HL-60 (cell line): ENCODE measurements around the gene CPS1.

Source experiments
- DNase-seq, 2 experiments: peaks; one replicate each; pipeline ENCODE4 v3.0.0-alpha.2; 2010 to 2020; ENCODE audit warnings: low read depth in 1 of 2, low spot score in 1 of 2
- H3K27ac ChIP-seq: fragments of 250-450 bp; sonication (Bioruptor Pico); replicated peaks from 2 replicates; pipeline ENCODE4 v1.5.1; 2020; ENCODE audit warnings: mild to moderate bottlenecking, moderate library complexity
- H3K27me3 ChIP-seq: fragments of 250-450 bp; sonication (Bioruptor Pico); 2 replicates; pipeline ENCODE4 v1.5.1; 2021; ENCODE audit warnings: mild to moderate bottlenecking, moderate library complexity; ENCODE audit not compliant: insufficient read depth, poor library complexity, severe bottlenecking
- H3K4me3 ChIP-seq: replicated peaks from 2 replicates; pipeline ENCODE4 v1.5.1; 2011; ENCODE audit warnings: mild to moderate bottlenecking, control low read depth, low read length; ENCODE audit not compliant: insufficient read depth
- GABPA ChIP-seq: IDR thresholded peaks from 2 replicates; pipeline ENCODE4 v1.6.1; 2012; ENCODE audit warnings: low read depth
- POLR2AphosphoS5 ChIP-seq: IDR thresholded peaks from 2 replicates; pipeline ENCODE4 v1.6.1; 2012; ENCODE audit warnings: low read depth
- SPI1 ChIP-seq: IDR thresholded peaks from 2 replicates; pipeline ENCODE4 v1.6.1; 2012; ENCODE audit warnings: low read depth, mild to moderate bottlenecking, borderline replicate concordance
- TF ChIP-seq, protein P1 (sequence below): IDR thresholded peaks from one replicate; pipeline ENCODE4 v1.5.1; 2011; ENCODE audit warnings: low read length, control low read depth, inconsistent platforms; ENCODE audit not compliant: insufficient read depth
- TF ChIP-seq, protein P2 (sequence below): IDR thresholded peaks from 2 replicates; pipeline ENCODE4 v1.6.1; 2012; ENCODE audit warnings: low read depth; ENCODE audit not compliant: insufficient replicate concordance

CPS1 gene

DNA sequence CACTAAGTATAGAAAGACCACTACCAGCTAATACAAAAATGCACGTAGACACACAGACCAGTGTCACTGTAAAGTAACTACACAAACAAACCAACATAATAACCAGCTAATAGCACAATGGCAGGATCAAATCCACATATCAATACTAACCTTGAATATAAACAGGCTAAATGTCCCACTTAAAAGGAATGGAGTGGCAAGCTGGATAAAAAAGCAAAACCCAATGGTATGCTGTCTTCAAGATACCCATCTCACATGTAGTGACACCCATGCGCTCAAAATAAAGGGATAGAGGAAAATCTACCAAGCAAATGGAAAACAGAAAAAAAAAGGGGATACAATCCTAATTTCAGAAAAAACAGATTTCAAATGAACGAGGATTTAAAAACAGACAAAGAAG lies 41.8 kb downstream of the CPS1 start:
- Histone ChIP-seq H3K27ac (no peak overlapping the region), H3K27me3 (no peaks in the 10 kb centered on the region), H3K4me3 (no peak overlapping the region)
- no peak for TF ChIP-seq POLR2AphosphoS5
- no peak for TF ChIP-seq GABPA
- TF ChIP-seq, protein P1, sequence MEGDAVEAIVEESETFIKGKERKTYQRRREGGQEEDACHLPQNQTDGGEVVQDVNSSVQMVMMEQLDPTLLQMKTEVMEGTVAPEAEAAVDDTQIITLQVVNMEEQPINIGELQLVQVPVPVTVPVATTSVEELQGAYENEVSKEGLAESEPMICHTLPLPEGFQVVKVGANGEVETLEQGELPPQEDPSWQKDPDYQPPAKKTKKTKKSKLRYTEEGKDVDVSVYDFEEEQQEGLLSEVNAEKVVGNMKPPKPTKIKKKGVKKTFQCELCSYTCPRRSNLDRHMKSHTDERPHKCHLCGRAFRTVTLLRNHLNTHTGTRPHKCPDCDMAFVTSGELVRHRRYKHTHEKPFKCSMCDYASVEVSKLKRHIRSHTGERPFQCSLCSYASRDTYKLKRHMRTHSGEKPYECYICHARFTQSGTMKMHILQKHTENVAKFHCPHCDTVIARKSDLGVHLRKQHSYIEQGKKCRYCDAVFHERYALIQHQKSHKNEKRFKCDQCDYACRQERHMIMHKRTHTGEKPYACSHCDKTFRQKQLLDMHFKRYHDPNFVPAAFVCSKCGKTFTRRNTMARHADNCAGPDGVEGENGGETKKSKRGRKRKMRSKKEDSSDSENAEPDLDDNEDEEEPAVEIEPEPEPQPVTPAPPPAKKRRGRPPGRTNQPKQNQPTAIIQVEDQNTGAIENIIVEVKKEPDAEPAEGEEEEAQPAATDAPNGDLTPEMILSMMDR, result no peak
- no peak for TF ChIP-seq SPI1
- TF ChIP-seq, protein P2, sequence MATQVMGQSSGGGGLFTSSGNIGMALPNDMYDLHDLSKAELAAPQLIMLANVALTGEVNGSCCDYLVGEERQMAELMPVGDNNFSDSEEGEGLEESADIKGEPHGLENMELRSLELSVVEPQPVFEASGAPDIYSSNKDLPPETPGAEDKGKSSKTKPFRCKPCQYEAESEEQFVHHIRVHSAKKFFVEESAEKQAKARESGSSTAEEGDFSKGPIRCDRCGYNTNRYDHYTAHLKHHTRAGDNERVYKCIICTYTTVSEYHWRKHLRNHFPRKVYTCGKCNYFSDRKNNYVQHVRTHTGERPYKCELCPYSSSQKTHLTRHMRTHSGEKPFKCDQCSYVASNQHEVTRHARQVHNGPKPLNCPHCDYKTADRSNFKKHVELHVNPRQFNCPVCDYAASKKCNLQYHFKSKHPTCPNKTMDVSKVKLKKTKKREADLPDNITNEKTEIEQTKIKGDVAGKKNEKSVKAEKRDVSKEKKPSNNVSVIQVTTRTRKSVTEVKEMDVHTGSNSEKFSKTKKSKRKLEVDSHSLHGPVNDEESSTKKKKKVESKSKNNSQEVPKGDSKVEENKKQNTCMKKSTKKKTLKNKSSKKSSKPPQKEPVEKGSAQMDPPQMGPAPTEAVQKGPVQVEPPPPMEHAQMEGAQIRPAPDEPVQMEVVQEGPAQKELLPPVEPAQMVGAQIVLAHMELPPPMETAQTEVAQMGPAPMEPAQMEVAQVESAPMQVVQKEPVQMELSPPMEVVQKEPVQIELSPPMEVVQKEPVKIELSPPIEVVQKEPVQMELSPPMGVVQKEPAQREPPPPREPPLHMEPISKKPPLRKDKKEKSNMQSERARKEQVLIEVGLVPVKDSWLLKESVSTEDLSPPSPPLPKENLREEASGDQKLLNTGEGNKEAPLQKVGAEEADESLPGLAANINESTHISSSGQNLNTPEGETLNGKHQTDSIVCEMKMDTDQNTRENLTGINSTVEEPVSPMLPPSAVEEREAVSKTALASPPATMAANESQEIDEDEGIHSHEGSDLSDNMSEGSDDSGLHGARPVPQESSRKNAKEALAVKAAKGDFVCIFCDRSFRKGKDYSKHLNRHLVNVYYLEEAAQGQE, result no peak
- no peak for DNase-seq

DNA sequence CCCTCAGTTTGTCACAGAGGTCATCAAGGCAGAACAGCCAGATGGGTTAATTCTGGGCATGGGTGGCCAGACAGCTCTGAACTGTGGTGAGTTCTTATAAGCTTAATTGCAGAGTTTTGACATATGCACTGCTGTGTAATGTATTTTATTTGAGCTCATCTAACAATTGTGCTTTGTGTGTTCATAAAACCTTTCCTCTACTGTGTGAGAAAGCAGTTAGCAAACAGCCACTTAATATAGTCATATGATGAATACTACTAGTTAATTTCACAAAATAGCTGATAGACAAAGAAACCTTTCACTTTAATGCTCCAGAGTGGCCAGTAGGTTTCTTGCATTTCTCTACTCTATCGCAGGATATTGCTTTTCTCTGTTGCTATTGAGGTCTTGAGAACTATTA lies 43.1 kb downstream of the CPS1 start:
- Histone ChIP-seq H3K27ac (no peak overlapping the region), H3K27me3 (no peaks in the 10 kb centered on the region), H3K4me3 (no peak overlapping the region)
- DNase-seq, result no peak
- TF ChIP-seq, protein P2, result no peak
- TF ChIP-seq GABPA, result no peak
- no peak for TF ChIP-seq POLR2AphosphoS5
- TF ChIP-seq, protein P1, result no peak
- no peak for TF ChIP-seq SPI1

DNA sequence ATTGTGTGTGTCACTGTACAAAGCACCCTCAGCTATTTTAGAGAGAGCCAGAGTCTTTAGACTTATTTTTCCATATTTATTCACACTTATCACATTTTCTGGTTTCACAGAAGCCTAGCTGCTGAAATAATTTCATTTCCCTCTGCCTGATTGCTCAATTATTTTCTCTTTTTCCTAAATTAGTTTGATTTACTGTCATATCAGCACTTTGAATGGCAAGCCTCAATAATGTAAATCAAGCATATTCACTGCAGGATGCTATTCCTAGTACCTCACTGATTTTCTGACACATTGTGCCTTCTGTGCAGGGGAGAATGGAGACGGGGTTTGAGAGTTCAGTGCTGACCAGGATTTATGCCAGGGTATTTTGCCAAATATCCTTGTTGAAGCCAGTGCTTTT lies 48.3 kb downstream of the CPS1 start:
- Histone ChIP-seq H3K27ac (no peak overlapping the region), H3K4me3 (no peak overlapping the region), H3K27me3 (no peaks in the 10 kb centered on the region)
- no peak for TF ChIP-seq GABPA
- TF ChIP-seq, protein P2, result no peak
- no peak for TF ChIP-seq SPI1
- TF ChIP-seq, protein P1, result no peak
- TF ChIP-seq POLR2AphosphoS5, result no peak
- no peak for DNase-seq
